ENCODE results near the gene SLC39A2. TPM values are rescaled to one million over a fixed set of nuclear protein-coding genes. Genes with fewer than 3 reads are reported as not detected.

The SLC39A2 gene
- total and polyA plus RNA-seq, 9 of the 15 experiments (the other 6 are each of a cell fraction or from before 2014, with no cell fraction given): 0.06 to 0.09 TPM; not detected in 7

- H3K4me1 ChIP-seq (replicated peaks in 1 of 2; ENCODE audit: control insufficient read depth in 2 of 2, insufficient read depth in 2 of 2, low read length in 2 of 2): peaks cover 5 to 17% of the 10 kb centered on the region in 2 experiments; a peak in 3 of 5 replicates
- POLR2A ChIA-PET: interaction anchor here (1.1 kb wide), 1 partner anchor 11 kb away, joined by 3 read pairs; no protein-coding TSS in a partner anchor
- no peaks in the 10 kb centered on the region for H4K20me1 ChIP-seq (replicated peaks; ENCODE audit: control insufficient read depth, insufficient read depth, low read length)
- DNase-seq (ENCODE audit: extremely low read depth in 1 of 4, low spot score in 3 of 4) (no peak), FAIRE-seq (no peak), ATAC-seq (peak; percentile 55; the same call in 2 of the 3 replicates)
- in situ Hi-C loops (cut with MboI) (no loop called here), intact Hi-C loops (cut with micrococcal nuclease) (no loop called here)
- CTCF ChIA-PET (ENCODE audit: low intra/inter-chr PET ratio): interaction anchor here (0.6 kb wide), 1 partner anchor 39 kb away, joined by 3 read pairs; no protein-coding TSS in a partner anchor
- no peaks in the 10 kb centered on the region for H3K9me3 ChIP-seq (replicated peaks; ENCODE audit: control insufficient read depth, insufficient read depth, low read depth, low read length)
- H3K36me3 ChIP-seq (ENCODE audit: control insufficient read depth, insufficient read depth, low read length): peaks cover 5% of the 10 kb centered on the region; the same call in 1 of the 3 replicates
- H3K79me2 ChIP-seq (ENCODE audit: control insufficient read depth, insufficient read depth, low read length): no peaks in the 10 kb centered on the region
- 30% methylated on average over 7 of the region's 7 CpGs for WGBS (ENCODE audit: insufficient coverage, low coverage, missing lambda C conversion rate)
- H3K9me1 ChIP-seq (ENCODE audit: control insufficient read depth, insufficient read depth, low read length): no peaks in the 10 kb centered on the region
- H2AFZ ChIP-seq (ENCODE audit: low read depth, low read length): no peak overlapping the region
- no peak overlapping the region for H3K4me2 ChIP-seq (ENCODE audit: insufficient read depth, low read length)
- no TSS peak for BruUV-seq (replicated peaks)
- H3K9ac ChIP-seq (ENCODE audit: insufficient read depth in 1 of 2, low read depth in 2 of 2, low read length in 2 of 2): no peak overlapping the region; a peak in 1 of 4 replicates
- no peaks in the 10 kb centered on the region for H3K27me3 ChIP-seq (ENCODE audit: control insufficient read depth in 2 of 2, insufficient read depth in 2 of 2, low read length in 2 of 2)
- H3K27ac ChIP-seq (ENCODE audit: extremely low read depth, low read depth, low read length): no peak overlapping the region
- no peak overlapping the region for H3K4me3 ChIP-seq
- no peak for TF ChIP-seq DLX4 (CRISPR knock-in tag; IDR thresholded peaks at IDR 0.05)
- TF ChIP-seq, protein P1, sequence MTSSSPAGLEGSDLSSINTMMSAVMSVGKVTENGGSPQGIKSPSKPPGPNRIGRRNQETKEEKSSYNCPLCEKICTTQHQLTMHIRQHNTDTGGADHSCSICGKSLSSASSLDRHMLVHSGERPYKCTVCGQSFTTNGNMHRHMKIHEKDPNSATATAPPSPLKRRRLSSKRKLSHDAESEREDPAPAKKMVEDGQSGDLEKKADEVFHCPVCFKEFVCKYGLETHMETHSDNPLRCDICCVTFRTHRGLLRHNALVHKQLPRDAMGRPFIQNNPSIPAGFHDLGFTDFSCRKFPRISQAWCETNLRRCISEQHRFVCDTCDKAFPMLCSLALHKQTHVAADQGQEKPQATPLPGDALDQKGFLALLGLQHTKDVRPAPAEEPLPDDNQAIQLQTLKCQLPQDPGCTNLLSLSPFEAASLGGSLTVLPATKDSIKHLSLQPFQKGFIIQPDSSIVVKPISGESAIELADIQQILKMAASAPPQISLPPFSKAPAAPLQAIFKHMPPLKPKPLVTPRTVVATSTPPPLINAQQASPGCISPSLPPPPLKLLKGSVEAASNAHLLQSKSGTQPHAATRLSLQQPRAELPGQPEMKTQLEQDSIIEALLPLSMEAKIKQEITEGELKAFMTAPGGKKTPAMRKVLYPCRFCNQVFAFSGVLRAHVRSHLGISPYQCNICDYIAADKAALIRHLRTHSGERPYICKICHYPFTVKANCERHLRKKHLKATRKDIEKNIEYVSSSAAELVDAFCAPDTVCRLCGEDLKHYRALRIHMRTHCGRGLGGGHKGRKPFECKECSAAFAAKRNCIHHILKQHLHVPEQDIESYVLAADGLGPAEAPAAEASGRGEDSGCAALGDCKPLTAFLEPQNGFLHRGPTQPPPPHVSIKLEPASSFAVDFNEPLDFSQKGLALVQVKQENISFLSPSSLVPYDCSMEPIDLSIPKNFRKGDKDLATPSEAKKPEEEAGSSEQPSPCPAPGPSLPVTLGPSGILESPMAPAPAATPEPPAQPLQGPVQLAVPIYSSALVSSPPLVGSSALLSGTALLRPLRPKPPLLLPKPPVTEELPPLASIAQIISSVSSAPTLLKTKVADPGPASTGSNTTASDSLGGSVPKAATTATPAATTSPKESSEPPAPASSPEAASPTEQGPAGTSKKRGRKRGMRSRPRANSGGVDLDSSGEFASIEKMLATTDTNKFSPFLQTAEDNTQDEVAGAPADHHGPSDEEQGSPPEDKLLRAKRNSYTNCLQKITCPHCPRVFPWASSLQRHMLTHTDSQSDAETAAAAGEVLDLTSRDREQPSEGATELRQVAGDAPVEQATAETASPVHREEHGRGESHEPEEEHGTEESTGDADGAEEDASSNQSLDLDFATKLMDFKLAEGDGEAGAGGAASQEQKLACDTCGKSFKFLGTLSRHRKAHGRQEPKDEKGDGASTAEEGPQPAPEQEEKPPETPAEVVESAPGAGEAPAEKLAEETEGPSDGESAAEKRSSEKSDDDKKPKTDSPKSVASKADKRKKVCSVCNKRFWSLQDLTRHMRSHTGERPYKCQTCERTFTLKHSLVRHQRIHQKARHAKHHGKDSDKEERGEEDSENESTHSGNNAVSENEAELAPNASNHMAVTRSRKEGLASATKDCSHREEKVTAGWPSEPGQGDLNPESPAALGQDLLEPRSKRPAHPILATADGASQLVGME (CRISPR knock-in tag; IDR thresholded peaks at IDR 0.05): no peak
- TF ChIP-seq NCOA1 (IDR thresholded peaks at IDR 0.05; ENCODE audit: low read depth): no peak
- no peak for TF ChIP-seq BRD9 (IDR thresholded peaks at IDR 0.05; ENCODE audit: low read depth, partially characterized antibody)
- no peak for TF ChIP-seq NONO (IDR thresholded peaks at IDR 0.05; ENCODE audit: low read depth in 2 of 2, low read length in 1 of 2)
- TF ChIP-seq FUS (optimal IDR thresholded peaks at IDR 0.05; ENCODE audit: low read depth, low read length): no peak
- no peak for TF ChIP-seq KDM5B (IDR thresholded peaks at IDR 0.05; ENCODE audit: insufficient replicate concordance, low read depth, low read length)
- TF ChIP-seq, protein P2, sequence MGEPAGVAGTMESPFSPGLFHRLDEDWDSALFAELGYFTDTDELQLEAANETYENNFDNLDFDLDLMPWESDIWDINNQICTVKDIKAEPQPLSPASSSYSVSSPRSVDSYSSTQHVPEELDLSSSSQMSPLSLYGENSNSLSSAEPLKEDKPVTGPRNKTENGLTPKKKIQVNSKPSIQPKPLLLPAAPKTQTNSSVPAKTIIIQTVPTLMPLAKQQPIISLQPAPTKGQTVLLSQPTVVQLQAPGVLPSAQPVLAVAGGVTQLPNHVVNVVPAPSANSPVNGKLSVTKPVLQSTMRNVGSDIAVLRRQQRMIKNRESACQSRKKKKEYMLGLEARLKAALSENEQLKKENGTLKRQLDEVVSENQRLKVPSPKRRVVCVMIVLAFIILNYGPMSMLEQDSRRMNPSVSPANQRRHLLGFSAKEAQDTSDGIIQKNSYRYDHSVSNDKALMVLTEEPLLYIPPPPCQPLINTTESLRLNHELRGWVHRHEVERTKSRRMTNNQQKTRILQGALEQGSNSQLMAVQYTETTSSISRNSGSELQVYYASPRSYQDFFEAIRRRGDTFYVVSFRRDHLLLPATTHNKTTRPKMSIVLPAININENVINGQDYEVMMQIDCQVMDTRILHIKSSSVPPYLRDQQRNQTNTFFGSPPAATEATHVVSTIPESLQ (CRISPR knock-in tag; IDR thresholded peaks at IDR 0.05): no peak
- TF ChIP-seq DMBX1 (CRISPR knock-in tag; IDR thresholded peaks at IDR 0.05; ENCODE audit: borderline replicate concordance): no peak
- TF ChIP-seq ZNF184 (CRISPR knock-in tag; IDR thresholded peaks at IDR 0.05): no peak
- TF ChIP-seq TRIM25 (IDR thresholded peaks at IDR 0.05; ENCODE audit: borderline replicate concordance): no peak
- TF ChIP-seq MTA1 (IDR thresholded peaks at IDR 0.05; ENCODE audit: borderline replicate concordance): no peak
Measured at GRCh38 chr14:21001218-21001617, 2.1 kb downstream of the SLC39A2 start.

Data from K562 (cell line).